ENCODE measurements around the gene MACF1.

MACF1 gene

GRCh38 chr1:39268906-39269305, 64.4 kb downstream of the MACF1 start:
- peak in 2 of 3 experiments; percentile 21 to 45 for DNase-seq

- DNase-seq = no peak
Observed at GRCh38 chr1:39269349-39269748, 64.9 kb downstream of the MACF1 start.

- DNase-seq = peak; percentile 41 to 86 (median 54)
Observed at GRCh38 chr1:39269791-39270342, 65.4 kb downstream of the MACF1 start.

GRCh38 chr1:39270368-39270767, 65.9 kb downstream of the MACF1 start:
- DNase-seq = no peak

GRCh38 chr1:39272027-39272797, 67.7 kb downstream of the MACF1 start:
- DNase-seq = peak; percentile 37 to 74 (median 55)

- DNase-seq = peak in 1 of 3 experiments; percentile 56
Observed at GRCh38 chr1:39272798-39273469, 68.4 kb downstream of the MACF1 start.

- DNase-seq = no peak
Observed at GRCh38 chr1:39275836-39276507, 71.5 kb downstream of the MACF1 start.

- no peak for DNase-seq
Observed at GRCh38 chr1:39277879-39278278, 73.4 kb downstream of the MACF1 start.

GRCh38 chr1:39282537-39283216, 78.2 kb downstream of the MACF1 start:
- DNase-seq = no peak

GRCh38 chr1:39283858-39284257, 79.4 kb downstream of the MACF1 start:
- peak in 1 of 3 experiments; percentile 26 for DNase-seq

GRCh38 chr1:39287541-39287940, 83.0 kb downstream of the MACF1 start:
- no peak for DNase-seq

- DNase-seq = no peak
Observed at GRCh38 chr1:39288735-39289465, 84.4 kb downstream of the MACF1 start.

GRCh38 chr1:39292401-39292800, 87.9 kb downstream of the MACF1 start:
- DNase-seq = no peak

- DNase-seq = no peak
Observed at GRCh38 chr1:39293375-39294070, 89.0 kb downstream of the MACF1 start.

- DNase-seq = no peak
Observed at GRCh38 chr1:39294531-39294930, 90.0 kb downstream of the MACF1 start.

- DNase-seq = no peak
Observed at GRCh38 chr1:39295901-39296300, 91.4 kb downstream of the MACF1 start.

- DNase-seq = no peak
Observed at GRCh38 chr1:39297551-39297950, 93.1 kb downstream of the MACF1 start.

GRCh38 chr1:39301606-39302005, 97.1 kb downstream of the MACF1 start:
- no peak for DNase-seq

- no peak for DNase-seq
Observed at GRCh38 chr1:39305555-39305954, 101.1 kb downstream of the MACF1 start.

GRCh38 chr1:39310015-39310414, 105.5 kb downstream of the MACF1 start:
- no peak for DNase-seq

- DNase-seq = no peak
Observed at GRCh38 chr1:39310691-39311090, 106.2 kb downstream of the MACF1 start.

GRCh38 chr1:39317111-39317510, 112.6 kb downstream of the MACF1 start:
- DNase-seq = no peak
